GM21737 (cell line): ENCODE results near the gene FMN1.

Experiments
- ATAC-seq: cut with Tn5 transposase; IDR thresholded peaks from one replicate; pipeline ENCODE4 v1.9.1; 2021; ENCODE audit warnings: mild to moderate bottlenecking, moderate library complexity; ENCODE audit not compliant: unreplicated experiment

FMN1 gene

GRCh38 chr15:33125894-33126537 is 68.5 kb downstream of the FMN1 start:
- ATAC-seq = no peak

- no peak for ATAC-seq
Observed at GRCh38 chr15:33124811-33125210, 69.7 kb downstream of the FMN1 start.

- no peak for ATAC-seq
Observed at GRCh38 chr15:33124279-33124678, 70.2 kb downstream of the FMN1 start.

GRCh38 chr15:33119865-33120264 is 74.6 kb downstream of the FMN1 start:
- no peak for ATAC-seq

- no peak for ATAC-seq
Observed at GRCh38 chr15:33119273-33119672, 75.2 kb downstream of the FMN1 start.

GRCh38 chr15:33116198-33116597 is 78.3 kb downstream of the FMN1 start:
- no peak for ATAC-seq

GRCh38 chr15:33115191-33115861 is 79.2 kb downstream of the FMN1 start:
- ATAC-seq = no peak

- no peak for ATAC-seq
Observed at GRCh38 chr15:33114374-33114717, 80.2 kb downstream of the FMN1 start.

GRCh38 chr15:33113666-33114373 is 80.7 kb downstream of the FMN1 start:
- no peak for ATAC-seq

- ATAC-seq = no peak
Observed at GRCh38 chr15:33112541-33113105, 81.9 kb downstream of the FMN1 start.

- no peak for ATAC-seq
Observed at GRCh38 chr15:33111041-33111451, 83.5 kb downstream of the FMN1 start.

- no peak for ATAC-seq
Observed at GRCh38 chr15:33109345-33109744, 85.2 kb downstream of the FMN1 start.

- ATAC-seq = no peak
Observed at GRCh38 chr15:33108518-33108917, 86.0 kb downstream of the FMN1 start.

GRCh38 chr15:33107950-33108349 is 86.6 kb downstream of the FMN1 start:
- no peak for ATAC-seq

GRCh38 chr15:33104212-33104611 is 90.3 kb downstream of the FMN1 start:
- no peak for ATAC-seq

GRCh38 chr15:33101036-33101435 is 93.5 kb downstream of the FMN1 start:
- ATAC-seq = no peak

- ATAC-seq = no peak
Observed at GRCh38 chr15:33100314-33100713, 94.2 kb downstream of the FMN1 start.

- no peak for ATAC-seq
Observed at GRCh38 chr15:33099739-33100138, 94.8 kb downstream of the FMN1 start.

GRCh38 chr15:33099213-33099612 is 95.3 kb downstream of the FMN1 start:
- ATAC-seq = no peak

- no peak for ATAC-seq
Observed at GRCh38 chr15:33098094-33099058, 96.1 kb downstream of the FMN1 start.

- no peak for ATAC-seq
Observed at GRCh38 chr15:33096134-33096533, 98.4 kb downstream of the FMN1 start.
